ENCODE results near the gene PCBP3. TPM values are rescaled to one million over a fixed set of nuclear protein-coding genes. Genes with fewer than 3 reads are reported as not detected.
"Not testable (repeated sequence)": the region's sequence is repeated elsewhere in the genome, so short reads cannot be mapped to it uniquely, and the experiment has no call there.

PCBP3 gene
- total RNA-seq, 4 donors from 2014 or later = 0.13 to 0.26 TPM; not detected in 2

DNA sequence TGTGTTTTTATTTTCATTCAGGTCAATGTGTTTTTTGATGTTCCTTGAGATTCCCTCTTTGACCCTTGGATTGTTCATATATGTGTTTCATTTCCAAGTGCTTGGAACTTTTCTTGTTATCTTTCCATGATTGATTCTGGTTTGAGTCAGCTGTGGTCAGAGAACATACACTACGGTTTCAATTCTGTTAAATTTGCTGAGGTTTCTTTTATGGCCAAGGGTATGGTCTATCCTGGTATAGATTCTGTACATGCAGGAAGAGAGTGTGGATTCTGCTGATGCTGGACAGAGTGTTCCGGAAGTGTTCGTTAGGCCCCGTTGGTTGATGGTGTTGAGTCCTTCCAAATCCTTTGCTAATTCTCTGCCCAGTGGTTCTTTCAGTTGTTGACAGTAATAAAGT is 239.6 kb downstream of the PCBP3 start:
- intact Hi-C loops (cut with DNase I; ENCODE audit: low total_unique reads) = no loop called here
- Histone ChIP-seq H3K36me3 (no peaks in the 10 kb centered on the region), H3K27ac (no peak overlapping the region), H3K9me3 (no peaks in the 10 kb centered on the region), H3K4me1 (no peaks in the 10 kb centered on the region), H3K4me3 (no peak overlapping the region), H3K27me3 (peaks cover 15 to 35% (median 33%) of the 10 kb centered on the region in 3 donors)
- in situ Hi-C loops (cut with MboI; ENCODE audit: low sequenced_read_pairs in 4 of 4) = no loop called here
- TF ChIP-seq POLR2A (IDR thresholded peaks at IDR 0.05) = no peak
- TF ChIP-seq, protein P1, sequence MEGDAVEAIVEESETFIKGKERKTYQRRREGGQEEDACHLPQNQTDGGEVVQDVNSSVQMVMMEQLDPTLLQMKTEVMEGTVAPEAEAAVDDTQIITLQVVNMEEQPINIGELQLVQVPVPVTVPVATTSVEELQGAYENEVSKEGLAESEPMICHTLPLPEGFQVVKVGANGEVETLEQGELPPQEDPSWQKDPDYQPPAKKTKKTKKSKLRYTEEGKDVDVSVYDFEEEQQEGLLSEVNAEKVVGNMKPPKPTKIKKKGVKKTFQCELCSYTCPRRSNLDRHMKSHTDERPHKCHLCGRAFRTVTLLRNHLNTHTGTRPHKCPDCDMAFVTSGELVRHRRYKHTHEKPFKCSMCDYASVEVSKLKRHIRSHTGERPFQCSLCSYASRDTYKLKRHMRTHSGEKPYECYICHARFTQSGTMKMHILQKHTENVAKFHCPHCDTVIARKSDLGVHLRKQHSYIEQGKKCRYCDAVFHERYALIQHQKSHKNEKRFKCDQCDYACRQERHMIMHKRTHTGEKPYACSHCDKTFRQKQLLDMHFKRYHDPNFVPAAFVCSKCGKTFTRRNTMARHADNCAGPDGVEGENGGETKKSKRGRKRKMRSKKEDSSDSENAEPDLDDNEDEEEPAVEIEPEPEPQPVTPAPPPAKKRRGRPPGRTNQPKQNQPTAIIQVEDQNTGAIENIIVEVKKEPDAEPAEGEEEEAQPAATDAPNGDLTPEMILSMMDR (IDR thresholded peaks at IDR 0.05 in 4 of 5, conservative IDR thresholded peaks at IDR 0.05 in 1 of 5) = no peak
- ATAC-seq (no peak), DNase-seq (no peak)

- intact Hi-C loops (cut with DNase I; ENCODE audit: low total_unique reads) = no loop called here
- no peak overlapping the region for H3K27ac ChIP-seq
- no peak for ATAC-seq
Measured at GRCh38 chr21:45885597-45885929, 242.0 kb downstream of the PCBP3 start.

DNA sequence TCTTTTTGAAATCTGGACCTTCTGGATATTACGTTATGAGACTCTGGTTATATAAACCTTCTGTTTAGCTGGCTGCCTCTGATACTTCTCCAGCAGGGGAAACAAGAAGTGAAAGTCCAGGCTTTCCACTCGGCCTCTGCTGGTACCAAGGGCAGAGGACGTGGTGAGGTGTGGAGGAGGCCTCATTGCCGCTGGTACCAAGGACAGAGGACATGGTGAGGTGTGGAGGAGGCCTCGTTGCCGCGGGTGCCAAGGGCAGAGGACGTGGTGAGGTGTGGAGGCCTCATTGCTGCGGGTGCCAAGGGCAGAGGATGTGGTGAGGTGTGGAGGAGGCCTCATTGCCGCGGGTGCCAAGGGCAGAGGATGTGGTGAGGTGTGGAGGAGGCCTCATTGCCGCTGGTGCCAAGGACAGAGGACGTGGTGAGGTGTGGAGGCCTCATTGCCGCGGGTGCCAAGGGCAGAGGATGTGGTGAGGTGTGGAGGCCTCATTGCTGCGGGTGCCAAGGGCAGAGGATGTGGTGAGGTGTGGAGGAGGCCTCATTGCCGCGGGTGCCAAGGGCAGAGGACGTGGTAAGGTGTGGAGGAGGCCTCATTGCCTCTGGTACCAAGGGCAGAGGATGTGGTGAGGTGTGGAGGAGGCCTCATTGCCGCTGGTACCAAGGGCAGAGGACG is 242.5 kb downstream of the PCBP3 start:
- ATAC-seq; H3K4me3 ChIP-seq; H3K36me3 ChIP-seq; H3K27ac ChIP-seq; intact Hi-C loops (cut with DNase I; ENCODE audit: low total_unique reads); H3K9me3 ChIP-seq; H3K4me1 ChIP-seq; in situ Hi-C loops (cut with MboI; ENCODE audit: low sequenced_read_pairs in 4 of 4): not testable (repeated sequence)
- peaks cover 9 to 24% (median 20%) of the 10 kb centered on the region in 3 donors for H3K27me3 ChIP-seq
- DNase-seq = peak in 1 of 2 donors; percentile 5

More at GRCh38 chr21:45885597-45885929, 242.0 kb downstream of the PCBP3 start:
- H3K36me3 ChIP-seq = no peaks in the 10 kb centered on the region
- no peak overlapping the region for H3K4me3 ChIP-seq
- DNase-seq = no peak
- H3K4me1 ChIP-seq = no peaks in the 10 kb centered on the region
- H3K27me3 ChIP-seq = peaks cover 9 to 24% (median 20%) of the 10 kb centered on the region in 3 donors
- H3K9me3 ChIP-seq = no peaks in the 10 kb centered on the region
- in situ Hi-C loops (cut with MboI; ENCODE audit: low sequenced_read_pairs in 4 of 4) = no loop called here
- TF ChIP-seq POLR2A (IDR thresholded peaks at IDR 0.05) = no peak
- TF ChIP-seq, protein P1 (IDR thresholded peaks at IDR 0.05 in 4 of 5, conservative IDR thresholded peaks at IDR 0.05 in 1 of 5) = no peak

- no peak for TF ChIP-seq POLR2A (IDR thresholded peaks at IDR 0.05)
- TF ChIP-seq, protein P1 (IDR thresholded peaks at IDR 0.05 in 4 of 5, conservative IDR thresholded peaks at IDR 0.05 in 1 of 5) = no peak
- DNase-seq (peak in 1 of 2 donors; percentile 2), ATAC-seq (no peak)
- peaks cover 9 to 24% (median 16%) of the 10 kb centered on the region in 3 donors for H3K27me3 ChIP-seq
- H3K4me3 ChIP-seq = no peak overlapping the region
- H3K9me3 ChIP-seq = no peaks in the 10 kb centered on the region
- no peak overlapping the region for H3K27ac ChIP-seq
- H3K36me3 ChIP-seq = no peaks in the 10 kb centered on the region
- intact Hi-C loops (cut with DNase I; ENCODE audit: low total_unique reads) (no loop called here), in situ Hi-C loops (cut with MboI; ENCODE audit: low sequenced_read_pairs in 4 of 4) (no loop called here)
- no peaks in the 10 kb centered on the region for H3K4me1 ChIP-seq
Measured at GRCh38 chr21:45886610-45887026, 243.1 kb downstream of the PCBP3 start.

- DNase-seq = no peak
- intact Hi-C loops (cut with DNase I; ENCODE audit: low total_unique reads) = no loop called here
- TF ChIP-seq, protein P1 (IDR thresholded peaks at IDR 0.05 in 4 of 5, conservative IDR thresholded peaks at IDR 0.05 in 1 of 5) = no peak
- TF ChIP-seq POLR2A (IDR thresholded peaks at IDR 0.05) = no peak
- H3K4me3 ChIP-seq = no peak overlapping the region
- no peak for ATAC-seq
- in situ Hi-C loops (cut with MboI; ENCODE audit: low sequenced_read_pairs in 4 of 4) = no loop called here
- peaks cover 7 to 24% (median 16%) of the 10 kb centered on the region in 3 donors for H3K27me3 ChIP-seq
- H3K27ac ChIP-seq = no peak overlapping the region
- H3K36me3 ChIP-seq = no peaks in the 10 kb centered on the region
- H3K4me1 ChIP-seq = no peaks in the 10 kb centered on the region
- H3K9me3 ChIP-seq = no peaks in the 10 kb centered on the region
Measured at GRCh38 chr21:45887120-45887611, 243.6 kb downstream of the PCBP3 start.

Data from gastrocnemius medialis (tissue), 4 donors.